ENCODE data around the gene NLN. TPM values are rescaled to one million over a fixed set of nuclear protein-coding genes. Genes with fewer than 3 reads are reported as not detected.
A peak's percentile ranks its signal among the peaks of the same experiment; 100 is the strongest.
"Not testable (repeated sequence)": the region's sequence is repeated elsewhere in the genome, so short reads cannot be mapped to it uniquely, and the experiment has no call there.

The NLN gene
- total and polyA plus RNA-seq, 9 donors = 10.2 to 19.6 (median 17.0) TPM

DNA sequence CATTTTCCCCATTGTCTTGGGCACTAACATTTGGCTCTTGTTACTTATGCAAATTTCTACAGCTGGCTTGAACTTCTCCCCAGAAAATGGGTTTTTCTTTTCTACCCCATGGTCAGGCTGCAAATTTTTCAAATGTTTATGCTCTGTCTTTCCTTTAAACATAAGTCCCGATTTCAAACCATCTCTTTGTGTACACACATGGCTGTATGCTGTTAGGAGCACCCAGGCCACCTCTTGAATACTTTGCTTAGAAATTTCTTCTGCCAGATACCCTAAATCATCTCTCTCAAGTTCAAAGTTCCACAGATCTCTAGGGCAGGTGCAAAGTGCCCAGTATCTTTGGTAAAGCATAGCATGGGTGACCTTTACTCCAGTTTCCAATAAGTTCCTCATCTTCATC is 45.6 kb downstream of the NLN start:
- H3K4me1 ChIP-seq (ENCODE audit: control insufficient read depth, insufficient read depth, low read length) = no peaks in the 10 kb centered on the region
- WGBS (ENCODE audit: insufficient coverage) = 91% methylated on average over 1 of the region's 1 CpG
- H3K36me3 ChIP-seq (ENCODE audit: control insufficient read depth, insufficient read depth, low read length) = peaks cover 11% of the 10 kb centered on the region
- H3K4me3 ChIP-seq (ENCODE audit: low read length) = no peak overlapping the region
- no peak for DNase-seq
- no peak overlapping the region for H3K27ac ChIP-seq (ENCODE audit: low read length)
- H3K27me3 ChIP-seq (ENCODE audit: control insufficient read depth, insufficient read depth, low read length) = no peaks in the 10 kb centered on the region
- H3K9me3 ChIP-seq (replicated peaks; ENCODE audit: control insufficient read depth, low read depth, low read length) = no peaks in the 10 kb centered on the region

DNA sequence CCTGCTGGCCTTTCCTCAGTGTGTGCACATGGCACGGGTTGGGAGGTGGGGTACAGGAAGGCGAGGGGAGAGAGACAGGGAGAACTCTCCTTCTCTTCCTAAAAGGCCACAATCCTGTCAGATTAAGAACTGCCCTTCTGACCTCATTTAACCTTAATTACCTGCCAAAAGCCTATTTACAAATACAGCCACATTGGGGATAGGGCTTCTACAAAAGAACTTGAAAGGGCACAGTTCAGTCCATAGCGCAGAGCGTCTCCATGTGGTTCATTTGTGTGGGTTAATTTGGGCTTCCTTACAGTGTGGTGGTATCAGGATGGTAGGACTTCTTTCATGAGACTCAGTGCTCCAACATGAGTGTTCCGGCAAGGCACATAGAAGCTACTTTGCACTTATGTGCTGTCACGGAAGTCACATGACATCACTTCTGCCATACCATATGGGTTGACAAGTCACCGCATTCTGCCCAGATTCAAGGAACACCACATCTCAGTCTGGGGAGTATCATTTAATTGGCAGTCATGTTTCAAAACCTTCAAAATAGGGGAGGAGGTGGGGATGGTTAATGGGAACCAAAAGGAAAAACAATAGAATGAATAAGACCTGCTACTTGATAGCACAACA is 46.8 kb downstream of the NLN start:
- DNase-seq = no peak
- WGBS (ENCODE audit: insufficient coverage) = 100% methylated on average over 3 of the region's 7 CpGs
- no peak overlapping the region for H3K4me3 ChIP-seq (ENCODE audit: low read length)
- H3K4me1 ChIP-seq (ENCODE audit: control insufficient read depth, insufficient read depth, low read length) = no peaks in the 10 kb centered on the region
- peaks cover 11% of the 10 kb centered on the region for H3K36me3 ChIP-seq (ENCODE audit: control insufficient read depth, insufficient read depth, low read length)
- H3K27me3 ChIP-seq (ENCODE audit: control insufficient read depth, insufficient read depth, low read length) = no peaks in the 10 kb centered on the region
- no peaks in the 10 kb centered on the region for H3K9me3 ChIP-seq (replicated peaks; ENCODE audit: control insufficient read depth, low read depth, low read length)
- H3K27ac ChIP-seq (ENCODE audit: low read length) = no peak overlapping the region

DNA sequence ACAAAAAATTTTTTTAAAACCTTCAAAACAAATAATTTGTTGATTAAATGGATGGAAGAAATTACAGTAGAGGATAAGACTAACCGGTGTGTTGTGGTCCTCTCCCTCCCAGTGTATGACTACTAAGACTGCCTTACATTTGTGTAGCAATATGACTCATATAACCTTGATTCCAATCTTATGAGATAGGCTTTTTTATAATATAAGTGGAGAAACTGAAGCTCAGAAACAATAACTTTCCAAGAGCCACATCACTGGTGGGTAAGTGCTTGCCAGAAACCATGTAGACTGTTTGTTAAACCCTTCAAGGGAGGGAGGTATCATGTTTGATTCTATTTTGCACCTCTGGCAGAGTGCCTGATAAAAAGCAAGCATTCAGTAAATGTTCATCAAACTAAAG is 47.5 kb downstream of the NLN start:
- Histone ChIP-seq H3K36me3 (ENCODE audit: control insufficient read depth, insufficient read depth, low read length) (peaks cover 11% of the 10 kb centered on the region), H3K27ac (ENCODE audit: low read length) (no peak overlapping the region), H3K27me3 (ENCODE audit: control insufficient read depth, insufficient read depth, low read length) (no peaks in the 10 kb centered on the region), H3K4me3 (ENCODE audit: low read length) (no peak overlapping the region), H3K9me3 (replicated peaks; ENCODE audit: control insufficient read depth, low read depth, low read length) (no peaks in the 10 kb centered on the region), H3K4me1 (ENCODE audit: control insufficient read depth, insufficient read depth, low read length) (no peaks in the 10 kb centered on the region)
- peak; percentile 43 for DNase-seq
- no CpG with 5 or more reads among the region's 1 CpG for WGBS (ENCODE audit: insufficient coverage)

DNA sequence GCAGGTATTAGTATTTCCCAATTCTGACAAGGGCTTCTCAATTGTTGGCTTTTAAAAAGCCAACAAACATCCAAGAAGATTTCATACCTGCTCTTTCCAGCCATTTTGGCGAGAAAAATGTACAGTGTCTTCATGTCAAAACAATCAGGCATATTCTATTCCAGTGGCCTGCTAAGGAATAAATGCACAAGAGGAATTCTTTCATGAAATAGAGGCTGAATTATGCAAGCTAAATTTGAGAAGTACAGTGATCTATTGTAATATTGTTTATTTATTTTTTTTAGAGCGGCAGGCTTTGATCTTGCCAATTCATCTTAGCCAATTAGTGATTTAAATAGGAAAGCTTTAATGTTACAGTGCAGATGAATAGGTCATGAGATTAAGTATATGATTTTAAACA is 49.3 kb downstream of the NLN start:
- Histone ChIP-seq H3K4me3 (ENCODE audit: low read length) (no peak overlapping the region), H3K27ac (ENCODE audit: low read length) (no peak overlapping the region), H3K36me3 (ENCODE audit: control insufficient read depth, insufficient read depth, low read length) (peaks cover 8% of the 10 kb centered on the region), H3K4me1 (ENCODE audit: control insufficient read depth, insufficient read depth, low read length) (no peaks in the 10 kb centered on the region), H3K9me3 (replicated peaks; ENCODE audit: control insufficient read depth, low read depth, low read length) (no peaks in the 10 kb centered on the region), H3K27me3 (ENCODE audit: control insufficient read depth, insufficient read depth, low read length) (no peaks in the 10 kb centered on the region)
- WGBS (ENCODE audit: insufficient coverage) = no CpG with 5 or more reads among the region's 2 CpGs
- peak; percentile 16 for DNase-seq

DNA sequence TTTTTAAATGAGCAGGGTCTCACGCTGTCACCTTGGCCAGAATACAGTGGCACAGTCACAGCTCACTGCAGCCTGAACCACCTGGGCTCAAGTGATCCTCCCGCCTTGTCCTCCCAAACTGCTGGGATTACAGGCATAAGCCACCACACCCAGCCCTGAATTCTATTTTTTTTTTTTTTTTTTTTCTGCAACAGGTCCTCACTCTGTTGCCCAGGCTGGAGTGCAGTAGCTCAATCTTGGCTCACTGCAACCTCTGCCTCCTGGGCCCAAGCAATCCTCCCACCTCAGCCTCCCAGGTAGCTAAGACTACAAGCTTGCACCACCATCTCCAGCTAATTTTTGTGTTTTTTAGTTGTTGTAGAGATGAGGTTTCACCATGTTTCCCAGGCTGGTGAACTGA is 51.0 kb downstream of the NLN start:
- DNase-seq; H3K36me3 ChIP-seq (ENCODE audit: control insufficient read depth, insufficient read depth, low read length); H3K4me1 ChIP-seq (ENCODE audit: control insufficient read depth, insufficient read depth, low read length); H3K27me3 ChIP-seq (ENCODE audit: control insufficient read depth, insufficient read depth, low read length); H3K4me3 ChIP-seq (ENCODE audit: low read length); H3K9me3 ChIP-seq (replicated peaks; ENCODE audit: control insufficient read depth, low read depth, low read length); H3K27ac ChIP-seq (ENCODE audit: low read length): not testable (repeated sequence)
- WGBS (ENCODE audit: insufficient coverage) = 100% methylated on average over 1 of the region's 2 CpGs

DNA sequence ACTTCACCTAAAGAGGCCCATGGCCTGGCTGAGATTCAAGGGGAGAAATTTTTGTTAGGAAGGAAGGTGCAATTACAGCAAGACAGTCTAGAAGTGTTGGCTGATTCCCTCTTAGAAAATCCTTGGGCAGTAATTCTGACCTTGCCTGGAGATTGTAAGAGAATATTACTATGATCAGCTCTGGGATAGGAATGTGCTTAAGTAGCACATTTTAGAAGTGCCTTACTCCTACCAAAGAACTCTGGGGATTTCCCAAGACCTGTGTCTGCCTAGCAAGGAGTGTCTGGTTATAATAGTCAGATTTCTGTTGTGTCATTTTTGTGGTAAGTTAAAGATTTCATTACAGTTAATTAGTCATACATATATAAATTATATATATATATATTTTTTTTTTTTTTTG is 52.3 kb downstream of the NLN start:
- no peaks in the 10 kb centered on the region for H3K27me3 ChIP-seq (ENCODE audit: control insufficient read depth, insufficient read depth, low read length)
- DNase-seq = peak; percentile 24
- no peaks in the 10 kb centered on the region for H3K9me3 ChIP-seq (replicated peaks; ENCODE audit: control insufficient read depth, low read depth, low read length)
- H3K27ac ChIP-seq (ENCODE audit: low read length) = no peak overlapping the region
- H3K36me3 ChIP-seq (ENCODE audit: control insufficient read depth, insufficient read depth, low read length) = no peaks in the 10 kb centered on the region
- H3K4me3 ChIP-seq (ENCODE audit: low read length) = no peak overlapping the region
- H3K4me1 ChIP-seq (ENCODE audit: control insufficient read depth, insufficient read depth, low read length) = peaks cover 4% of the 10 kb centered on the region

DNA sequence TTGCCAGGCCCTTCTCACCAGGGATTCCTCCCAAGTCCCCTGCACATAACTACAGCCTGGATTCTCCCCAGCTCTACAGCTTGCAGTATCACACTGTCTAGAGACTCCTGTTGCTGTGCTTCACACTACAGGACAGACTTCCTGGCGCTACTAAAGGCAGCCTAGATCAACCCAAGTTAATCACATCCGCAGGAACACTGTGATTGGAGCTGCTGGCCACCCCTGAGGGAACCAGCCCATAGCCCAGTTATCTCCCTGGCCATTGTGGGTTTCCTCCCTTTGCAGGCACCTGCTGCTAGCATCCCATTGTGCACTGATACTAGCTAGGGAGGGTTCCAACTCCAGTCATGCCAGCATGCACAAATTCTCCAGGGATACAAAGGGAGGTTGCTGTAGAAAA is 53.5 kb downstream of the NLN start:
- Histone ChIP-seq H3K36me3 (ENCODE audit: control insufficient read depth, insufficient read depth, low read length) (no peaks in the 10 kb centered on the region), H3K27ac (ENCODE audit: low read length) (no peak overlapping the region), H3K4me1 (ENCODE audit: control insufficient read depth, insufficient read depth, low read length) (peaks cover 4% of the 10 kb centered on the region), H3K4me3 (ENCODE audit: low read length) (no peak overlapping the region), H3K27me3 (ENCODE audit: control insufficient read depth, insufficient read depth, low read length) (no peaks in the 10 kb centered on the region), H3K9me3 (replicated peaks; ENCODE audit: control insufficient read depth, low read depth, low read length) (no peaks in the 10 kb centered on the region)
- no peak for DNase-seq
- 73% methylated on average over 2 of the region's 2 CpGs for WGBS (ENCODE audit: insufficient coverage)

DNA sequence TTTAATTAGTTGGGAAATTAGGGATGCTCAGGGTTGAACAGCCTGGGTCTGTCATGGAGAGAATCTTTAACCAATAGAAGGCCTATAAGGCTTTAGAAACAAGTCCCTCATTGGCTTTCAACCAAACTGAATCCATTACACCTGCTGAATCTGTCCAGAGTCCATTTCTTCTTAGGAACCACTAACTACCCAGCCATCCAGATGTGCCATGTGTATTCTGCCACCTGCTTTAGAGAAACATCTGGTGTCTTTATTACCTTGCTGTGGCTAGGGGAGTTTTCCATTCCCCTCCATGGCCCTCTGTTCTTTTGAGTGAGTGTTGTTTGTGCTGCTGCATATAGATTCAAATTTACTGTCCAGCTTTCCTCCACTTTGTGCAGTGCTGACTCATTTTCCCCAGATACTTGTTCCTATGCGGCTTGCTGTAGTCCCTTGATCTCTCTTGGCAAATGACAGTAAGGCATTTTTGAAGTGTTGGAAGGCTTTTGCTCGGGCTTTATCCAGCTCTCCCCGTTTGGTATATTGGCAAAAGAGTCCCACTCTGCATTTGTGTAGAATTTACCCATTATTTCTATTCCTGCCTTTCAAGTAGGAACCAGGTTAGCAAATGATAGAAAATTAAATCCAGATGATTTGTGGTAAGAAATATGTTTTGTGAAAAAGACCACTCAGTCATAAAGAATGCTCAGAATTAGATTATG is 54.6 kb downstream of the NLN start:
- Histone ChIP-seq H3K27me3 (ENCODE audit: control insufficient read depth, insufficient read depth, low read length) (no peaks in the 10 kb centered on the region), H3K27ac (ENCODE audit: low read length) (no peak overlapping the region), H3K4me3 (ENCODE audit: low read length) (no peak overlapping the region), H3K36me3 (ENCODE audit: control insufficient read depth, insufficient read depth, low read length) (no peaks in the 10 kb centered on the region), H3K4me1 (ENCODE audit: control insufficient read depth, insufficient read depth, low read length) (peaks cover 4% of the 10 kb centered on the region), H3K9me3 (replicated peaks; ENCODE audit: control insufficient read depth, low read depth, low read length) (no peaks in the 10 kb centered on the region)
- peak; percentile 59 for DNase-seq
- no CpG with 5 or more reads among the region's 3 CpGs for WGBS (ENCODE audit: insufficient coverage)

DNA sequence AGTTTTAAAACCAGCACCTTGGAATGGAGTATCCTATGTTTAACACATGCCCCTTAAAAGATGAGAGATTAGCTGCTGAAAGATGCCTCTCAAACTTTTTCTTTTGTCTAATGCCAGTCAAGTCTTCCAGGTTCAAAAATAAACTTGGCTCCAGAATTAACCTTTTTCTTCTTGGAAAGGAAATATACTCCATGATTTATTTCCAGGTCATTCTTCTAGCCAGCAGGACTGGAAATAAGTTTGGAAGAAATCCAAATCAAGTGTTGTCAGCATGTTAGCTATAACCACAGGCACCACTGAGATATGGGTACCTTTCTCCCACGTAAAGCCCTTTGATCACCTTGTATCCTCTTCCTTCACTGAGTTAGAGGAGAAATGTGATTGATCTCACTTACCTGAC is 56.1 kb downstream of the NLN start:
- no peaks in the 10 kb centered on the region for H3K27me3 ChIP-seq (ENCODE audit: control insufficient read depth, insufficient read depth, low read length)
- no CpG with 5 or more reads among the region's 1 CpG for WGBS (ENCODE audit: insufficient coverage)

DNA sequence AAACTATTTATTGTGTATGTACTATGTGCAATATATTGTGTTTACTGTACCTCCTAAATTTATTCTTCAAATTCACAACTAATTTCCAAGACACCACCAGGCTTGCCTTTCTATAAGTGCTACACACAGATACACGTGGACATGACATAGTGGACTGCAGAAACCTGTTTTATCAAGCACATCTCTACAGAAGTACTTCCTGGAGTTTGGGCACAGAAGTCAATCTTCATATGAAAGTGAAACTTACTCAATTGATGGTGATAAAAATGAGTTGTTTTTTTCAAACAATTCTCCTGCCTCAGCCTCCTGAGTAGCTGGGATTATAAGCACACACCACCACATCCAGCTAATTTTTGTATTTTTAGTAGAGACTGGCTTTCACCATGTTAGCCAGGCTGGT is 57.6 kb downstream of the NLN start:
- no peaks in the 10 kb centered on the region for H3K27me3 ChIP-seq (ENCODE audit: control insufficient read depth, insufficient read depth, low read length)
- no peak overlapping the region for H3K27ac ChIP-seq (ENCODE audit: low read length)
- no peaks in the 10 kb centered on the region for H3K9me3 ChIP-seq (replicated peaks; ENCODE audit: control insufficient read depth, low read depth, low read length)
- H3K36me3 ChIP-seq (ENCODE audit: control insufficient read depth, insufficient read depth, low read length) = peaks cover 4% of the 10 kb centered on the region
- no CpG with 5 or more reads among the region's 1 CpG for WGBS (ENCODE audit: insufficient coverage)
- no peak for DNase-seq
- H3K4me3 ChIP-seq (ENCODE audit: low read length) = no peak overlapping the region
- H3K4me1 ChIP-seq (ENCODE audit: control insufficient read depth, insufficient read depth, low read length) = peaks cover 4% of the 10 kb centered on the region

More for the DNA sequence above, 56.1 kb downstream of the NLN start:
- Histone ChIP-seq H3K36me3 (ENCODE audit: control insufficient read depth, insufficient read depth, low read length) (peaks cover under 1% of the 10 kb centered on the region), H3K9me3 (replicated peaks; ENCODE audit: control insufficient read depth, low read depth, low read length) (no peaks in the 10 kb centered on the region), H3K27ac (ENCODE audit: low read length) (no peak overlapping the region), H3K4me3 (ENCODE audit: low read length) (no peak overlapping the region), H3K4me1 (ENCODE audit: control insufficient read depth, insufficient read depth, low read length) (peaks cover 4% of the 10 kb centered on the region)
- DNase-seq = peak; percentile 12

Data from muscle of leg (tissue), 11 donors.